WTC11 (cell line): ENCODE data around the gene SCUBE3. TPM values are rescaled to one million over a fixed set of nuclear protein-coding genes. Genes with fewer than 3 reads are reported as not detected.

Source experiments
- CBFB ChIP-seq: sonication (generic); formaldehyde crosslinking; IDR thresholded peaks from 2 replicates; pipeline ENCODE4 v1.8.1; 2022; ENCODE audit warnings: mild to moderate bottlenecking, low read depth, missing genetic modification reagents
- CREB1 ChIP-seq: sonication (generic); formaldehyde crosslinking; IDR thresholded peaks from 2 replicates; pipeline ENCODE4 v1.8.0; 2023; ENCODE audit warnings: mild to moderate bottlenecking, missing genetic modification reagents
- ETV6 ChIP-seq: sonication (generic); formaldehyde crosslinking; IDR thresholded peaks from 2 replicates; pipeline ENCODE4 v1.8.1; 2022; ENCODE audit warnings: mild to moderate bottlenecking, missing genetic modification reagents
- FOXJ3 ChIP-seq: sonication (generic); formaldehyde crosslinking; IDR thresholded peaks from 2 replicates; pipeline ENCODE4 v1.9.0; 2021; ENCODE audit warnings: missing genetic modification reagents, mild to moderate bottlenecking, borderline replicate concordance
- GABPB1 ChIP-seq: sonication (generic); formaldehyde crosslinking; IDR thresholded peaks from 2 replicates; pipeline ENCODE4 v1.8.1; 2023; ENCODE audit warnings: mild to moderate bottlenecking, missing genetic modification reagents
- GTF2I ChIP-seq: fragments of 250-450 bp; sonication (Bioruptor Pico); conservative IDR thresholded peaks from 2 replicates; pipeline ENCODE4 v1.4.0; 2021; ENCODE audit warnings: mild to moderate bottlenecking
- IRF2 ChIP-seq: sonication (generic); formaldehyde crosslinking; IDR thresholded peaks from 2 replicates; pipeline ENCODE4 v1.8.0; 2022; ENCODE audit warnings: low read depth, missing genetic modification reagents, borderline replicate concordance
- JUN ChIP-seq: sonication (generic); formaldehyde crosslinking; IDR thresholded peaks from 2 replicates; pipeline ENCODE4 v1.8.0; 2023; ENCODE audit warnings: mild to moderate bottlenecking, missing genetic modification reagents
- NFATC4 ChIP-seq: fragments of 250-450 bp; sonication (Bioruptor Pico); IDR thresholded peaks from 2 replicates; pipeline ENCODE4 v1.9.0; 2021; ENCODE audit warnings: mild to moderate bottlenecking
- TEAD1 ChIP-seq: sonication (generic); formaldehyde crosslinking; IDR thresholded peaks from 2 replicates; pipeline ENCODE4 v1.8.0; 2022; ENCODE audit warnings: mild to moderate bottlenecking, missing genetic modification reagents
- TP53 ChIP-seq: sonication (generic); formaldehyde crosslinking; IDR thresholded peaks from 2 replicates; pipeline ENCODE4 v1.8.1; 2023; ENCODE audit warnings: mild to moderate bottlenecking, missing genetic modification reagents
- ZNF121 ChIP-seq: sonication (generic); formaldehyde crosslinking; IDR thresholded peaks from 2 replicates; pipeline ENCODE4 v1.8.0; 2023; ENCODE audit warnings: missing genetic modification reagents
- ZNF219 ChIP-seq: sonication (generic); formaldehyde crosslinking; IDR thresholded peaks from 2 replicates; pipeline ENCODE4 v1.8.0; 2023; ENCODE audit warnings: missing genetic modification reagents, mild to moderate bottlenecking, borderline replicate concordance
- ZNF232 ChIP-seq: sonication (generic); formaldehyde crosslinking; IDR thresholded peaks from 2 replicates; pipeline ENCODE4 v1.8.0; 2022; ENCODE audit warnings: mild to moderate bottlenecking, missing genetic modification reagents
- ZNF423 ChIP-seq: fragments of 250-450 bp; sonication (Bioruptor Pico); IDR thresholded peaks from 2 replicates; pipeline ENCODE4 v2.1.2; 2022; ENCODE audit warnings: mild to moderate bottlenecking, moderate library complexity
- total RNA-seq: library from RNA; stranded (reverse); gene quantifications from 3 replicates; pipeline ENCODE4 v1.2.3, GENCODE V29; 2021
- TF ChIP-seq, protein P1 (sequence below): sonication (generic); formaldehyde crosslinking; IDR thresholded peaks from 2 replicates; pipeline ENCODE4 v1.8.1; 2023; ENCODE audit warnings: mild to moderate bottlenecking, missing genetic modification reagents, borderline replicate concordance
- TF ChIP-seq, protein P2 (sequence below): sonication (generic); formaldehyde crosslinking; IDR thresholded peaks from 2 replicates; pipeline ENCODE4 v1.8.1; 2022; ENCODE audit warnings: missing genetic modification reagents, borderline replicate concordance
- TF ChIP-seq, protein P3 (sequence below): fragments of 250-450 bp; sonication (Bioruptor Pico); IDR thresholded peaks from 2 replicates; pipeline ENCODE4 v2.1.2; 2022; ENCODE audit warnings: mild to moderate bottlenecking, moderate library complexity
- TF ChIP-seq, protein P4 (sequence below): sonication (generic); formaldehyde crosslinking; IDR thresholded peaks from 2 replicates; pipeline ENCODE4 v1.8.0; 2022; ENCODE audit warnings: mild to moderate bottlenecking, missing genetic modification reagents
- TF ChIP-seq, protein P5 (sequence below): sonication (generic); formaldehyde crosslinking; IDR thresholded peaks from 2 replicates; pipeline ENCODE4 v1.8.0; 2023; ENCODE audit warnings: missing genetic modification reagents, mild to moderate bottlenecking, borderline replicate concordance
- TF ChIP-seq, protein P6 (sequence below): fragments of 200-600 bp; IDR thresholded peaks from 2 replicates; pipeline ENCODE4 v1.8.0; 2022; ENCODE audit warnings: antibody characterized with exemption
- TF ChIP-seq, protein P7 (sequence below): sonication (generic); formaldehyde crosslinking; IDR thresholded peaks from 2 replicates; pipeline ENCODE4 v1.8.0; 2023; ENCODE audit warnings: missing genetic modification reagents
- TF ChIP-seq, protein P8 (sequence below): sonication (generic); formaldehyde crosslinking; IDR thresholded peaks from 2 replicates; pipeline ENCODE4 v1.8.1; 2022; ENCODE audit warnings: mild to moderate bottlenecking, moderate library complexity, missing genetic modification reagents

Gene SCUBE3
- total RNA-seq, 1 experiment from 2014 or later: 2.1 TPM

DNA sequence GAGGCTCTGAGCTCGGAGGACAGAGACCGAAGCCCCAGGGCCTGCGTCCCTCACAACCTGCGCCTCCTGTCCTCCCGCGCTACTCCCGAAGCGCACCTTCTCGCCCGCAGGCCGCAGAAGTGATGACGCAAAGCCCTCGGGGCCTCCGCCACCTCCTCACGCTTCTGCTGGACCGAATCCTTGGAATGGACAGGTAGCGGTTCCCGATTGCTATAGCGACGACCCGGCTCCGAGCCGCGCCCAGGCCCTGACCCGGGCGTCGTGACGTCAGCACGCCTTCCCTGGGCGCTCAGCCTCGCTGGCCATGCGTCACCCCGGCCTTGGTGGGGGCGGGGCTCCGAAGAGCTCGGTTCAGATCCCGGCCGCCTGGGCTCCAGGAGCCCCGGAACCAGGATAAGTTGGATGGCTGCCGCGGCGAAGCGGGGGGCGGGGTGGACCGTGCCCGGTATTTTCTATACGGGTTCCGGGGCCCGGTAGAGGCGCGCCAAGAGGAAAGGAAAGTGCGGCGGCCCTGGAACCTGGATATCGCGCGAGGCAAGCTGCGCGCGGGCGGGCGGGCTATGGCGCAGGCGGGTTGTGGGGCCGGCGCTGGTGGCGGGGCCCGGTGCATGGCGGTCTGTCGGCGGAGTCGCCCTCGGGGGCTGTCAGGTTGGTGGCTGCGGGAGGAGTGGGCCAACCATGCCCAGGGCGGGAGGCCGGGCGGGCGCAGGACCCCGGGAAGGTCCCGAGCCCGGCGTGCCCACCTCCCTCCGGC, 45.6 kb downstream of the SCUBE3 start, which contains the start of gene ZNF76 (continued):
- TF ChIP-seq, protein P1, sequence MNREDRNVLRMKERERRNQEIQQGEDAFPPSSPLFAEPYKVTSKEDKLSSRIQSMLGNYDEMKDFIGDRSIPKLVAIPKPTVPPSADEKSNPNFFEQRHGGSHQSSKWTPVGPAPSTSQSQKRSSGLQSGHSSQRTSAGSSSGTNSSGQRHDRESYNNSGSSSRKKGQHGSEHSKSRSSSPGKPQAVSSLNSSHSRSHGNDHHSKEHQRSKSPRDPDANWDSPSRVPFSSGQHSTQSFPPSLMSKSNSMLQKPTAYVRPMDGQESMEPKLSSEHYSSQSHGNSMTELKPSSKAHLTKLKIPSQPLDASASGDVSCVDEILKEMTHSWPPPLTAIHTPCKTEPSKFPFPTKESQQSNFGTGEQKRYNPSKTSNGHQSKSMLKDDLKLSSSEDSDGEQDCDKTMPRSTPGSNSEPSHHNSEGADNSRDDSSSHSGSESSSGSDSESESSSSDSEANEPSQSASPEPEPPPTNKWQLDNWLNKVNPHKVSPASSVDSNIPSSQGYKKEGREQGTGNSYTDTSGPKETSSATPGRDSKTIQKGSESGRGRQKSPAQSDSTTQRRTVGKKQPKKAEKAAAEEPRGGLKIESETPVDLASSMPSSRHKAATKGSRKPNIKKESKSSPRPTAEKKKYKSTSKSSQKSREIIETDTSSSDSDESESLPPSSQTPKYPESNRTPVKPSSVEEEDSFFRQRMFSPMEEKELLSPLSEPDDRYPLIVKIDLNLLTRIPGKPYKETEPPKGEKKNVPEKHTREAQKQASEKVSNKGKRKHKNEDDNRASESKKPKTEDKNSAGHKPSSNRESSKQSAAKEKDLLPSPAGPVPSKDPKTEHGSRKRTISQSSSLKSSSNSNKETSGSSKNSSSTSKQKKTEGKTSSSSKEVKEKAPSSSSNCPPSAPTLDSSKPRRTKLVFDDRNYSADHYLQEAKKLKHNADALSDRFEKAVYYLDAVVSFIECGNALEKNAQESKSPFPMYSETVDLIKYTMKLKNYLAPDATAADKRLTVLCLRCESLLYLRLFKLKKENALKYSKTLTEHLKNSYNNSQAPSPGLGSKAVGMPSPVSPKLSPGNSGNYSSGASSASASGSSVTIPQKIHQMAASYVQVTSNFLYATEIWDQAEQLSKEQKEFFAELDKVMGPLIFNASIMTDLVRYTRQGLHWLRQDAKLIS (CRISPR knock-in tag): no peak
- TF ChIP-seq ZNF232 (CRISPR knock-in tag) (no peak), CBFB (no peak), FOXJ3 (CRISPR knock-in tag) (no peak), IRF2 (no peak), ZNF423 (CRISPR knock-in tag) (no peak), CREB1 (CRISPR knock-in tag) (peak; percentile 84; the same call in 1 of the 2 replicates), ZNF219 (CRISPR knock-in tag) (no peak), GTF2I (CRISPR knock-in tag) (no peak), ETV6 (CRISPR knock-in tag) (peak; percentile 84; the same call in 1 of the 2 replicates), TEAD1 (CRISPR knock-in tag) (peak; percentile 50; the same call in 1 of the 2 replicates), TP53 (CRISPR knock-in tag) (no peak), GABPB1 (CRISPR knock-in tag) (peak; percentile 74), ZNF121 (CRISPR knock-in tag) (no peak), JUN (no peak; the same call in 1 of the 2 replicates), NFATC4 (CRISPR knock-in tag) (no peak)
- TF ChIP-seq, protein P2, sequence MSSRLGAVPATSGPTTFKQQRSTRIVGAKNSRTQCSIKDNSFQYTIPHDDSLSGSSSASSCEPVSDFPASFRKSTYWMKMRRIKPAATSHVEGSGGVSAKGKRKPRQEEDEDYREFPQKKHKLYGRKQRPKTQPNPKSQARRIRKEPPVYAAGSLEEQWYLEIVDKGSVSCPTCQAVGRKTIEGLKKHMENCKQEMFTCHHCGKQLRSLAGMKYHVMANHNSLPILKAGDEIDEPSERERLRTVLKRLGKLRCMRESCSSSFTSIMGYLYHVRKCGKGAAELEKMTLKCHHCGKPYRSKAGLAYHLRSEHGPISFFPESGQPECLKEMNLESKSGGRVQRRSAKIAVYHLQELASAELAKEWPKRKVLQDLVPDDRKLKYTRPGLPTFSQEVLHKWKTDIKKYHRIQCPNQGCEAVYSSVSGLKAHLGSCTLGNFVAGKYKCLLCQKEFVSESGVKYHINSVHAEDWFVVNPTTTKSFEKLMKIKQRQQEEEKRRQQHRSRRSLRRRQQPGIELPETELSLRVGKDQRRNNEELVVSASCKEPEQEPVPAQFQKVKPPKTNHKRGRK: no peak
- TF ChIP-seq, protein P3, sequence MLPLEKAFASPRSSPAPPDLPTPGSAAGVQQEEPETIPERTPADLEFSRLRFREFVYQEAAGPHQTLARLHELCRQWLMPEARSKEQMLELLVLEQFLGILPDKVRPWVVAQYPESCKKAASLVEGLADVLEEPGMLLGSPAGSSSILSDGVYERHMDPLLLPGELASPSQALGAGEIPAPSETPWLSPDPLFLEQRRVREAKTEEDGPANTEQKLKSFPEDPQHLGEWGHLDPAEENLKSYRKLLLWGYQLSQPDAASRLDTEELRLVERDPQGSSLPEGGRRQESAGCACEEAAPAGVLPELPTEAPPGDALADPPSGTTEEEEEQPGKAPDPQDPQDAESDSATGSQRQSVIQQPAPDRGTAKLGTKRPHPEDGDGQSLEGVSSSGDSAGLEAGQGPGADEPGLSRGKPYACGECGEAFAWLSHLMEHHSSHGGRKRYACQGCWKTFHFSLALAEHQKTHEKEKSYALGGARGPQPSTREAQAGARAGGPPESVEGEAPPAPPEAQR (CRISPR knock-in tag): no peak
- TF ChIP-seq, protein P4, sequence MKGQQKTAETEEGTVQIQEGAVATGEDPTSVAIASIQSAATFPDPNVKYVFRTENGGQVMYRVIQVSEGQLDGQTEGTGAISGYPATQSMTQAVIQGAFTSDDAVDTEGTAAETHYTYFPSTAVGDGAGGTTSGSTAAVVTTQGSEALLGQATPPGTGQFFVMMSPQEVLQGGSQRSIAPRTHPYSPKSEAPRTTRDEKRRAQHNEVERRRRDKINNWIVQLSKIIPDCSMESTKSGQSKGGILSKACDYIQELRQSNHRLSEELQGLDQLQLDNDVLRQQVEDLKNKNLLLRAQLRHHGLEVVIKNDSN: peak; percentile 62; the same call in 1 of the 2 replicates
- TF ChIP-seq, protein P5, sequence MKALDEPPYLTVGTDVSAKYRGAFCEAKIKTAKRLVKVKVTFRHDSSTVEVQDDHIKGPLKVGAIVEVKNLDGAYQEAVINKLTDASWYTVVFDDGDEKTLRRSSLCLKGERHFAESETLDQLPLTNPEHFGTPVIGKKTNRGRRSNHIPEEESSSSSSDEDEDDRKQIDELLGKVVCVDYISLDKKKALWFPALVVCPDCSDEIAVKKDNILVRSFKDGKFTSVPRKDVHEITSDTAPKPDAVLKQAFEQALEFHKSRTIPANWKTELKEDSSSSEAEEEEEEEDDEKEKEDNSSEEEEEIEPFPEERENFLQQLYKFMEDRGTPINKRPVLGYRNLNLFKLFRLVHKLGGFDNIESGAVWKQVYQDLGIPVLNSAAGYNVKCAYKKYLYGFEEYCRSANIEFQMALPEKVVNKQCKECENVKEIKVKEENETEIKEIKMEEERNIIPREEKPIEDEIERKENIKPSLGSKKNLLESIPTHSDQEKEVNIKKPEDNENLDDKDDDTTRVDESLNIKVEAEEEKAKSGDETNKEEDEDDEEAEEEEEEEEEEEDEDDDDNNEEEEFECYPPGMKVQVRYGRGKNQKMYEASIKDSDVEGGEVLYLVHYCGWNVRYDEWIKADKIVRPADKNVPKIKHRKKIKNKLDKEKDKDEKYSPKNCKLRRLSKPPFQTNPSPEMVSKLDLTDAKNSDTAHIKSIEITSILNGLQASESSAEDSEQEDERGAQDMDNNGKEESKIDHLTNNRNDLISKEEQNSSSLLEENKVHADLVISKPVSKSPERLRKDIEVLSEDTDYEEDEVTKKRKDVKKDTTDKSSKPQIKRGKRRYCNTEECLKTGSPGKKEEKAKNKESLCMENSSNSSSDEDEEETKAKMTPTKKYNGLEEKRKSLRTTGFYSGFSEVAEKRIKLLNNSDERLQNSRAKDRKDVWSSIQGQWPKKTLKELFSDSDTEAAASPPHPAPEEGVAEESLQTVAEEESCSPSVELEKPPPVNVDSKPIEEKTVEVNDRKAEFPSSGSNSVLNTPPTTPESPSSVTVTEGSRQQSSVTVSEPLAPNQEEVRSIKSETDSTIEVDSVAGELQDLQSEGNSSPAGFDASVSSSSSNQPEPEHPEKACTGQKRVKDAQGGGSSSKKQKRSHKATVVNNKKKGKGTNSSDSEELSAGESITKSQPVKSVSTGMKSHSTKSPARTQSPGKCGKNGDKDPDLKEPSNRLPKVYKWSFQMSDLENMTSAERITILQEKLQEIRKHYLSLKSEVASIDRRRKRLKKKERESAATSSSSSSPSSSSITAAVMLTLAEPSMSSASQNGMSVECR (CRISPR knock-in tag): peak; percentile 22; the same call in 1 of the 2 replicates
- TF ChIP-seq, protein P6, sequence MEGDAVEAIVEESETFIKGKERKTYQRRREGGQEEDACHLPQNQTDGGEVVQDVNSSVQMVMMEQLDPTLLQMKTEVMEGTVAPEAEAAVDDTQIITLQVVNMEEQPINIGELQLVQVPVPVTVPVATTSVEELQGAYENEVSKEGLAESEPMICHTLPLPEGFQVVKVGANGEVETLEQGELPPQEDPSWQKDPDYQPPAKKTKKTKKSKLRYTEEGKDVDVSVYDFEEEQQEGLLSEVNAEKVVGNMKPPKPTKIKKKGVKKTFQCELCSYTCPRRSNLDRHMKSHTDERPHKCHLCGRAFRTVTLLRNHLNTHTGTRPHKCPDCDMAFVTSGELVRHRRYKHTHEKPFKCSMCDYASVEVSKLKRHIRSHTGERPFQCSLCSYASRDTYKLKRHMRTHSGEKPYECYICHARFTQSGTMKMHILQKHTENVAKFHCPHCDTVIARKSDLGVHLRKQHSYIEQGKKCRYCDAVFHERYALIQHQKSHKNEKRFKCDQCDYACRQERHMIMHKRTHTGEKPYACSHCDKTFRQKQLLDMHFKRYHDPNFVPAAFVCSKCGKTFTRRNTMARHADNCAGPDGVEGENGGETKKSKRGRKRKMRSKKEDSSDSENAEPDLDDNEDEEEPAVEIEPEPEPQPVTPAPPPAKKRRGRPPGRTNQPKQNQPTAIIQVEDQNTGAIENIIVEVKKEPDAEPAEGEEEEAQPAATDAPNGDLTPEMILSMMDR: no peak
- TF ChIP-seq, protein P7, sequence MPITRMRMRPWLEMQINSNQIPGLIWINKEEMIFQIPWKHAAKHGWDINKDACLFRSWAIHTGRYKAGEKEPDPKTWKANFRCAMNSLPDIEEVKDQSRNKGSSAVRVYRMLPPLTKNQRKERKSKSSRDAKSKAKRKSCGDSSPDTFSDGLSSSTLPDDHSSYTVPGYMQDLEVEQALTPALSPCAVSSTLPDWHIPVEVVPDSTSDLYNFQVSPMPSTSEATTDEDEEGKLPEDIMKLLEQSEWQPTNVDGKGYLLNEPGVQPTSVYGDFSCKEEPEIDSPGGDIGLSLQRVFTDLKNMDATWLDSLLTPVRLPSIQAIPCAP (CRISPR knock-in tag): no peak
- TF ChIP-seq, protein P8, sequence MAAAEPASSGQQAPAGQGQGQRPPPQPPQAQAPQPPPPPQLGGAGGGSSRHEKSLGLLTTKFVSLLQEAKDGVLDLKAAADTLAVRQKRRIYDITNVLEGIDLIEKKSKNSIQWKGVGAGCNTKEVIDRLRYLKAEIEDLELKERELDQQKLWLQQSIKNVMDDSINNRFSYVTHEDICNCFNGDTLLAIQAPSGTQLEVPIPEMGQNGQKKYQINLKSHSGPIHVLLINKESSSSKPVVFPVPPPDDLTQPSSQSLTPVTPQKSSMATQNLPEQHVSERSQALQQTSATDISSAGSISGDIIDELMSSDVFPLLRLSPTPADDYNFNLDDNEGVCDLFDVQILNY (CRISPR knock-in tag): peak; percentile 94
- TF ChIP-seq, all 79 proteins: peak for 29
